ENCODE data around the gene HRK.

GRCh38 chr12:116884871-116885270, 3.6 kb upstream of the HRK start:
- TF ChIP-seq ZNF280D (CRISPR knock-in tag; IDR thresholded peaks at IDR 0.05) = no peak
- no peak for TF ChIP-seq PBX3 (CRISPR knock-in tag; IDR thresholded peaks at IDR 0.05; ENCODE audit: borderline replicate concordance)
- no peak for TF ChIP-seq SMARCC2 (IDR thresholded peaks at IDR 0.05)
- TF ChIP-seq HMG20B (CRISPR knock-in tag; conservative IDR thresholded peaks at IDR 0.05) = no peak
